GM18867 (cell line): ENCODE results near the gene OR52I2.

Source experiments
- ATAC-seq: cut with Tn5 transposase; IDR thresholded peaks from one replicate; pipeline ENCODE4 v1.9.1; 2021; ENCODE audit warnings: mild to moderate bottlenecking, moderate library complexity; ENCODE audit not compliant: unreplicated experiment

Gene OR52I2

DNA sequence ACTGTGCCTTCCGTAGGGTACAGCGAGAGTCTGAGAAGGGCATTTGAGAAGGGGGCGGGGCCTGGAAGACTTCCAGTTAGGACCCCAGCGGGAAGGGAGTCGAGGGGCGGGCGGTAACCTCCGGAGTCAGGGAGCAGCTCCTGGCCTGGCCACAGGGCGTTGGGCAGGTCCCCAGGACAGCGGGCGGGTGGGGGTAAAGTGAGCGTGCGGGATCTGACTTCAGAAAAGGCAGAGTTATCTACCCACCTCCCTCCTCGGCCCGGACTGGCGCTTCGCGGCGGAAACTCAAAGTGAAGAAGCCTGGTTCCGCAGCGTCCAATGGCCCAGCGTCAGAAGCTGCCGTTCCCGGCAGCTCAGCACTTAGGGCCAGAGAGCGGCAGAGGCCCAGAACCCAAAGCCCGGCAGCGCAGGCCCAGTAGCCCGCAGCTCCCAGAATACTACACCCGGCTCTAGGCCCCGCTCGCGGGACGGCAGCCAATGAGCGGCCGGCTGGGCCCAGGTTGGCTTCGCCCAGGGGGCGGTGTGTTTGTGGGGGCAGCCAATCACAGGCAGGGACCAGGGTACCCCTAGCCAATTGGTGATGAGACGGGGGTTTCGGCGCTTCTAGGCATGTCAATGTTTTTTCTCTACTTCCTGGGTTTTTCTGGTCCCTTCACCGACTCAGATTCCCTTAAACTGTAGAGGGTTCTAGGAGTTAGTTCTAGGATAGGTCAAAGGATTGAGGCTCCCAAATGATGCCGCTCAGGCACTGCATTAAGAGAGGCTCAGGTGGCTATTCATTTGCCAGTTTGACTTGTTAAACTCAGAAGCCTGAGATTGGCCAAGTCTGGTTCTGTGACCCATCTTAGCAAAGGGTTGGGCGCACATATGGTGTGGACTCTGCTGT is 26.5 kb downstream of the OR52I2 start, which contains the start of gene TRIM68:
Gene TRIM68, minus strand, starts transcription at position 451 of the 886 bp plus-strand sequence. CDS start 2,727 bp downstream, outside the sequence.
- peak; percentile 100 for ATAC-seq

DNA sequence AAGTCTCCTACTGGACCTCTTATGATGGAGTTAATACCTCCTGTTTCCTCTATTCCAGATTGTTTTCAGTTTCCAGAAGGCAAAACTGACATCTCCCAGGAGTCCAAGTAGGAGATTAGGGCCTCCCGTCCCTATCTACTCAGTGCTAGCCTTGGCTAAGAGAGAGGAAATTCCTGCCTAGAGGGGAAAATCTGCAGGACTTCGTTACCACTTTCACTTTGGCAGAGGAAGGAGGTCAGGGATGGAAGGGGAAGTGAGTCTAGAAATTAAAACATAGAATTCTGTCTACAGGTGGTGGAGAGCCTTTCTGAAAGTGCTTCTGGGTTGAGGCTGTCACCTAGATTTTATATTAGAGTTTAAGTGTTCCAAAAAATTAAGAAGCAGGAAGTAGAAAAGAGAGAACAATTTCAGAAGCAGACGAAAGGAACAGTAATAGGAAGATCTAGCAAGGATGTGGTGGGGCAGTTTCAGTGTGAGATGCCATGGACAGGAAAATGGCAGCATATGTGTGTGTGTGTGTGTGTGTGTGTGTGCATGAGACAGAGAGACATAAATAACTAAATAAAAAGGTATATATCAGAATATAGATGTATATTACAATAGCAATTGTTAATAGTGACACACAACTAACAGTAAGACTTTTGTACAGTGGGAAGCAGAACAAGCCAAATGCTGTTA is 28.9 kb downstream of the OR52I2 start:
- no peak for ATAC-seq

DNA sequence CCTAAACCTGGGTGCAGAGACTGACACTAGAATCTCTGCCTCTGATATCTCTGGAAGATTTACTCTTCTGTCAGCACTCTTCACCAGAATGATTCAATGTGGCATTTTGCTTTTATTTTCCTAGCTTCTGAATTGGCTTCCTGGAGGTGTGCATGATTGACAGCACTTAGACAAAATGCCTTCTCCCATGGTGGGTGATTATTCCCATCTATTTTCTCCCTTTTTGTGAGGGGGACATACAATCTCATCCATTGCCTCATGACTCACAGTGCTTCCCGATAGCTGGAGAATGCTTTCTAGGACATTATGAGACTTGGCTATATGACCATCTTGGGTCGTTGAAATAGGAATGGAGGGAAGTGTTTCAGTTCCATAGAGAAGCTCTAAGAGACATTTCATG is 30.4 kb downstream of the OR52I2 start:
- no peak for ATAC-seq

DNA sequence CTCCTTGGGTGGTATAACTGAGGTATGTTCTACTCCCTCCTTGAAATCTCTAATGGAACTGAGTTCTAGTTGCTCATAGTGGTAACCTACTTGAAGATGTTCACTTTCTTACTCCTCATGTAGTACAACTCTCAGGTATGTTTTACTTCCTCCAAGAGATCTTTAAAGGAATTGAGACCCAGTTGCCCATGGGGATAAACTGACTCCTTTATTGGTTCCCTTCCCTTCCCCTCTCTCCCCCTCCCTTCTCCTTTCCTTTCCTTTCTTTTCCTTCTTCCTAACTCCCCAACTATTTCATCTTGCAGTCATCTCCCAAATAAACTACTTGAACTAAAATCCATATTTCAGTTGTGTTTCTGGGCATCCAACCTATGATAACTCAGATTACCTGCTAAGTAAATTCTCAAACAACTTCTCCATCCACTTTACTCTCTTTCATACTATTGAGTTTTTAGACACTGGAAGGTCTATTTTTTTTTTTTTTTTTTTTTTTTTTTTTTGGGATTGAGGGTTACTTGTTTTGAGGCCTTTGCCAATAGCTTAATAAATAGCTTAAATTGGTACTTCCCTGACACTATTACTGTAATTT is 34.4 kb downstream of the OR52I2 start:
- ATAC-seq, result no peak

GRCh38 chr11:4619514-4619913 is 38.0 kb downstream of the OR52I2 start:
- ATAC-seq, result no peak

- peak; percentile 82 for ATAC-seq
These were observed 44.9 kb downstream of the OR52I2 start for GRCh38 chr11:4626207-4627099.

- no peak for ATAC-seq
These were observed 54.6 kb downstream of the OR52I2 start for GRCh38 chr11:4636136-4636535.

- peak; percentile 98 for ATAC-seq
These were observed 55.6 kb downstream of the OR52I2 start, which contains the start of gene OR51D1 for GRCh38 chr11:4636962-4637661. Gene OR51D1, plus strand, starts transcription at chr11:4637477. Its CDS starts 2,314 bp downstream, at chr11:4639791.

DNA sequence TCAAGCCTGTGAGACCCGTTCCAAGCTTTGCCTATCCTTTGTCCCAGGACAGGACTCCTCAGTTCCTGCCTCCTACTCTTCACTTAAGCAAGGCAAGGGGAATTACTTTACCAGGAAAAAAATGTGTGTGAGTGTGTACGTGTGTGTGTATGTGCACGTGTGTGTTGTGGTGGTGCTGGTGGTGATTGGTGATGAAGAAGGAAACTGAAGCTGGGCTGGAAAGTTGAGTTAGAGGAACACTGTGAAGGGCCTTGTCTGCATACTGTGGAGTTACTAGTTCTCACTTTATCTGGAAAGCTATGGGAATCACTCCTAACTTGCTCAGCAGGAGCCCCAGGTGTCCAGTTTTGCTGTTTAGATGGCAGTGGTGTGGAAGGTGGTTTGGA is 56.1 kb downstream of the OR52I2 start:
- ATAC-seq, result no peak

DNA sequence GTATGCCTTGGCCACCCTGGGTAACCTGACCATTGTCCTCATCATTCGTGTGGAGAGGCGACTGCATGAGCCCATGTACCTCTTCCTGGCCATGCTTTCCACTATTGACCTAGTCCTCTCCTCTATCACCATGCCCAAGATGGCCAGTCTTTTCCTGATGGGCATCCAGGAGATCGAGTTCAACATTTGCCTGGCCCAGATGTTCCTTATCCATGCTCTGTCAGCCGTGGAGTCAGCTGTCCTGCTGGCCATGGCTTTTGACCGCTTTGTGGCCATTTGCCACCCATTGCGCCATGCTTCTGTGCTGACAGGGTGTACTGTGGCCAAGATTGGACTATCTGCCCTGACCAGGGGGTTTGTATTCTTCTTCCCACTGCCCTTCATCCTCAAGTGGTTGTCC is 58.4 kb downstream of the OR52I2 start:
- no peak for ATAC-seq

- no peak for ATAC-seq
These were observed 60.0 kb downstream of the OR52I2 start for GRCh38 chr11:4641501-4641900.

DNA sequence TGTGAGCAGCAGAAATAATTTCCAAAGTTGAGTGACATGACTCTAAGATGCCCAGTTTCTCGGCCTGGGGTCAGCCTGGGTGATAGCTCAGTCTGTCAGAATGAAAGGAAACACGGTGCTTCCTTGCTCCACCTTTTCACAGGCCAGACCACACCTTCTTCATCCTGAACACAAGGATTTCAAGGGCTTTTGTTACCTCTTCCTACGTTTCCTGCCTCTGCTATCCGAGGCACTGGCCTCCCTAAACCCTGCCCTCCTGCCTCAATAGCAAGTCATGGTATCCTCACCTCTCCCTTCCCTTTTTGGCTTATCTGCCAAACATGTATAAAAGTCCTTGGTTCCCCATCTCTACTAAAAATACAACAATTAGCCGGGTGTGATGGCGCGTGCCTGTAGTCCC is 60.5 kb downstream of the OR52I2 start:
- no peak for ATAC-seq
